ENCODE data around the gene DIAPH3.
"Not testable (repeated sequence)": the region's sequence is repeated elsewhere in the genome, so short reads cannot be mapped to it uniquely, and the experiment has no call there.

DIAPH3 gene

GRCh38 chr13:60066226-60066625 is 97.5 kb downstream of the DIAPH3 start:
- no peak overlapping the region for H3K27ac ChIP-seq
- TF ChIP-seq CTCF (conservative IDR thresholded peaks at IDR 0.05; ENCODE audit: low read depth), result no peak
- POLR2A ChIA-PET (ENCODE audit: low non-redundant PET), result no interaction called here
- CTCF ChIA-PET, result no interaction called here
- DNase-seq (ENCODE audit: low spot score), result no peak

DNA sequence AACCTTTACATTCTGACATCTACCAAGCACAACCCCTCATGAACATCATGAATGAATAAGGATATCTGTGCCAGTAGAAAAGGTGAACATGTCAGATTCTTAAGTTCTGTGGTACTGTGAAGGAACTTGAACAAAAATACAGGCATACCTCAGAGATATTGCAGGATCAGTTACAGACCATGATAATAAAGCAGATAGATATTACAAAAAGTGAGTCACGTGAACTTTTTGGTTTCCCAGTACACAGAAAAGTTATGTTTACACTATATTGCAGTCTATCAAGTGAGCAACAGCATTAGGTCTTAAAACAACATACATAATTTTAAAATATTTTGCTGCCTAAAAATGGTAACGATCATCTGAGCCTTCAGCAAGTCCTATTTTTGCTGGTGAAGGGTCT is 101.2 kb downstream of the DIAPH3 start:
- no peak for DNase-seq (ENCODE audit: low spot score)
- ChIA-PET POLR2A (ENCODE audit: low non-redundant PET) (no interaction called here), CTCF (no interaction called here)
- H3K27ac ChIP-seq, result no peak overlapping the region
- no peak for TF ChIP-seq CTCF (conservative IDR thresholded peaks at IDR 0.05; ENCODE audit: low read depth)

DNA sequence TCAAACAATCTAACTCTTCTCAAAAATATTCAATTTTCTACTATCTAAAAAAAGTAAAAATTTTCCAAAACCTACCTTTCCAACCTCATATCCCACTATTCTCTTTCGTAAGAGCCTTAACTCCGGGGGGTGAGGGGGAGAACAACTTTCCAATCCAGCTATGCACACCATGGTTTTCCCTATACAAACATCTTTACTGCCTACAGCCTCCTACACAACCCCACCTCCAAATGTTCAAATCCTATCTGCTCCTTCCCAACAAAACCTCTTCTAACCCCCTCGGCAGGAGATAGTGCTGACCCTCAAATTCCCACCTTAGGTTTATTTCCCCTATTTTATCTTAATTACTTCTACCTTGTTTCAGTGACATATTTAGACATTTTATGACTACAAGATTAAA is 102.0 kb downstream of the DIAPH3 start:
- DNase-seq (ENCODE audit: low spot score), result no peak
- no peak for TF ChIP-seq CTCF (conservative IDR thresholded peaks at IDR 0.05; ENCODE audit: low read depth)
- POLR2A ChIA-PET (ENCODE audit: low non-redundant PET), result no interaction called here
- no peak overlapping the region for H3K27ac ChIP-seq
- CTCF ChIA-PET, result interaction anchor here (0.6 to 0.7 kb wide), 2 partner anchors 50 to 103 kb away, joined by 3 read pairs; no protein-coding TSS in a partner anchor

DNA sequence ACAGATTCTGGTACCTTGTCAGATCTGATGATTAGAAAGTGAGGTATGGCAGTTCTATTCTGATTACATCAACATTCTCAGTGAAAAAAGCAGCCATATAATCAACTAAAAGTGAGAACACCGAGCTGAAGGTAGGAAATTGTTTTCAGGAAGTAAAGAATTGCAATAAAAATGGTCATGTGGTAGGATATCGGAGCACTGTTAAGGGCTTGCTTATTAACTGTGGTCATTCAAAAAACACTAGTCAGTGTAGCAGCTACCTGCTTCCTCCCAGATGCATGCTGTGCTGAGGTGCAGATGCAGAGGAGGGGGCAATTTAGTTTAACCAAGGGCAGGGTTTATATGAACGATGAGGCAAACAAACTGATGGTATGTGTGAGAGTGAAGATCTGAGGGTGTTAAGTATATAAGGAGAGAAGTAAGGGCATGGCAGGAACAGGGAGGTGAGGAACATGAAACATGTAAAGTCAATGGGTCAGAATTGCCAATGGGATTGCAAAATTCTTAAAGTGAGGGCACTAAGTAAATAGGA is 111.9 kb downstream of the DIAPH3 start:
- ChIA-PET POLR2A (ENCODE audit: low non-redundant PET) (no interaction called here), CTCF (no interaction called here)
- DNase-seq (ENCODE audit: low spot score), result no peak
- no peak overlapping the region for H3K27ac ChIP-seq
- no peak for TF ChIP-seq CTCF (conservative IDR thresholded peaks at IDR 0.05; ENCODE audit: low read depth)

- DNase-seq (ENCODE audit: low spot score); CTCF ChIA-PET; POLR2A ChIA-PET (ENCODE audit: low non-redundant PET); H3K27ac ChIP-seq: not testable (repeated sequence)
Observed at GRCh38 chr13:60048353-60048752, 115.4 kb downstream of the DIAPH3 start.

- CTCF ChIA-PET, result no interaction called here
- no peak for TF ChIP-seq CTCF (conservative IDR thresholded peaks at IDR 0.05; ENCODE audit: low read depth)
- no peak overlapping the region for H3K27ac ChIP-seq
- DNase-seq (ENCODE audit: low spot score), result no peak
- POLR2A ChIA-PET (ENCODE audit: low non-redundant PET), result no interaction called here
Observed at GRCh38 chr13:60047918-60048317, 115.8 kb downstream of the DIAPH3 start.

- CTCF ChIA-PET, result no interaction called here
- POLR2A ChIA-PET (ENCODE audit: low non-redundant PET), result no interaction called here
Observed at GRCh38 chr13:60044321-60044720, 119.4 kb downstream of the DIAPH3 start.

More at GRCh38 chr13:60044321-60044720, 119.4 kb downstream of the DIAPH3 start:
- no peak for DNase-seq (ENCODE audit: low spot score)
- H3K27ac ChIP-seq, result no peak overlapping the region
- no peak for TF ChIP-seq CTCF (conservative IDR thresholded peaks at IDR 0.05; ENCODE audit: low read depth)

Measured in RWPE1 (cell line).